Measurements from ENCODE around the gene NHP2. TPM values are rescaled to one million over a fixed set of nuclear protein-coding genes. Genes with fewer than 3 reads are reported as not detected.
"Not testable (repeated sequence)": the region's sequence is repeated elsewhere in the genome, so short reads cannot be mapped to it uniquely, and the experiment has no call there.

NHP2 gene
- polyA plus RNA-seq, 1 donor from 2014 or later: 332 TPM

DNA sequence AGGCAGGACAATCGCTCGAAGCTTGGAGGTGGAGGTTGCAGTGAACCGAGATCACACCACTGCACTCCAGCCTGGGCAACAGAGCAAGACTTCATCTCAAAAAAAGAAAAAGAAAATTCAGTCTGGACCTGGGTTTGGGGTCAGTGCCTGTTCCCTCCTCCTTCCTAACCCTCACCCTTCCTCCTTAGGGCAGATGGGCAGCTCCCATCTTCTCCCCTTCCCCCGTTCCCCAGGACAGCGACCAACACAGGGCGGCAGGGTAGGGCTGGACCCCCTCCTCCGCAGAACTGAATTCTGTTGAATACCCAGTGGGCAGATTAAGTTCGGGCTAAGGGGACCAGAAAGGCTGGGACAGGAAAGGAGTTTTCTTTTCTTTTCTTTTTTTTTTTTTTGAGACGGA is 24.4 kb downstream of the NHP2 start:
- no peak overlapping the region for H3K9ac ChIP-seq (ENCODE audit: low read length)
- no peak overlapping the region for H2AFZ ChIP-seq (ENCODE audit: low read depth, low read length)
- no peaks in the 10 kb centered on the region for H3K9me3 ChIP-seq (ENCODE audit: low read length)

GRCh38 chr5:178127300-178128009 is 26.2 kb downstream of the NHP2 start:
- not testable (repeated sequence) for H3K9me3 ChIP-seq (ENCODE audit: low read length); H2AFZ ChIP-seq (ENCODE audit: low read depth, low read length); H3K27me3 ChIP-seq (ENCODE audit: insufficient read depth, low read depth, low read length); H3K9me2 ChIP-seq (ENCODE audit: insufficient read depth, low read length); H3K36me3 ChIP-seq (ENCODE audit: insufficient read depth, low read length); H3K9ac ChIP-seq (ENCODE audit: low read length); H3F3A ChIP-seq (ENCODE audit: insufficient read depth, low read length, poor library complexity, severe bottlenecking); H4K20me1 ChIP-seq (ENCODE audit: insufficient read depth); H3K27ac ChIP-seq (ENCODE audit: low read length); H3K4me2 ChIP-seq (ENCODE audit: low read length); H3K4me3 ChIP-seq (ENCODE audit: low read length)
- H3K79me2 ChIP-seq (replicated peaks; ENCODE audit: insufficient read depth, low read length): peaks cover 14% of the 10 kb centered on the region

More for the DNA sequence above, 24.4 kb downstream of the NHP2 start:
- Histone ChIP-seq H4K20me1 (ENCODE audit: insufficient read depth) (no peaks in the 10 kb centered on the region), H3K36me3 (ENCODE audit: insufficient read depth, low read length) (no peaks in the 10 kb centered on the region), H3K27me3 (ENCODE audit: insufficient read depth, low read depth, low read length) (no peaks in the 10 kb centered on the region), H3K4me3 (ENCODE audit: low read length) (no peak overlapping the region), H3F3A (ENCODE audit: insufficient read depth, low read length, poor library complexity, severe bottlenecking) (no peaks in the 10 kb centered on the region), H3K4me2 (ENCODE audit: low read length) (no peak overlapping the region), H3K27ac (ENCODE audit: low read length) (no peak overlapping the region), H3K9me2 (ENCODE audit: insufficient read depth, low read length) (no peaks in the 10 kb centered on the region), H3K79me2 (replicated peaks; ENCODE audit: insufficient read depth, low read length) (peaks cover 16% of the 10 kb centered on the region)
- TF ChIP-seq EZH2 (IDR thresholded peaks at IDR 0.05; ENCODE audit: borderline replicate concordance, insufficient read depth, low read length, poor library complexity, severe bottlenecking): no peak

DNA sequence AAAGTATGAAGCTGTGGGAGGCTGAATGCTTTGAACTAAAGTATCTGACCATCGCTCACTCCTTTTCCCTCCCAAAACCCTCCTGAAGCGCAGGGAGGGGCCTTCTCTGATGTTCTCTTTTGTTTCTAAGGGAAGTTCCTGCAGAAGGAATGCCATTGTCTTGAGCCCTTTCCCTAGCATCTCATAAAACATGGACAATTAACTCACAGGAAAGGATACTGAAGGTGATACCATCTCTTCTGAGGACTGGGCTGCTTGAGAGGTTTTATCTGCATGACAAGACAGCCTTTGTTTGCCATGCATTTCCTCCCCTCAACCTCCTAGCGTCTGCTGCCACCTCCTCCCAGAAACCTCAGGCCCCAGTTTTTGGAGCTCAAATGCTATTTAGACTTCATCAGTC is 27.1 kb downstream of the NHP2 start:
- Histone ChIP-seq H3K4me2 (ENCODE audit: low read length) (no peak overlapping the region), H3K4me3 (ENCODE audit: low read length) (no peak overlapping the region), H4K20me1 (ENCODE audit: insufficient read depth) (no peaks in the 10 kb centered on the region), H3K79me2 (replicated peaks; ENCODE audit: insufficient read depth, low read length) (peaks cover 5% of the 10 kb centered on the region), H3K27ac (ENCODE audit: low read length) (no peak overlapping the region), H3K9me3 (ENCODE audit: low read length) (no peaks in the 10 kb centered on the region), H3K9me2 (ENCODE audit: insufficient read depth, low read length) (no peaks in the 10 kb centered on the region), H3K36me3 (ENCODE audit: insufficient read depth, low read length) (no peaks in the 10 kb centered on the region), H3K9ac (ENCODE audit: low read length) (no peak overlapping the region), H3K27me3 (ENCODE audit: insufficient read depth, low read depth, low read length) (no peaks in the 10 kb centered on the region), H2AFZ (ENCODE audit: low read depth, low read length) (no peak overlapping the region), H3F3A (ENCODE audit: insufficient read depth, low read length, poor library complexity, severe bottlenecking) (no peaks in the 10 kb centered on the region)
- no peak for TF ChIP-seq SMC3 (conservative IDR thresholded peaks at IDR 0.05; ENCODE audit: poor library complexity)
- no peak for TF ChIP-seq TAF1 (IDR thresholded peaks at IDR 0.05; ENCODE audit: low read depth)
- TF ChIP-seq CTCF (IDR thresholded peaks at IDR 0.05; ENCODE audit: poor library complexity, severe bottlenecking): no peak
- no peak for TF ChIP-seq POLR2AphosphoS5 (IDR thresholded peaks at IDR 0.05)
- TF ChIP-seq EP300 (conservative IDR thresholded peaks at IDR 0.05; ENCODE audit: poor library complexity, severe bottlenecking): no peak
- TF ChIP-seq EZH2 (IDR thresholded peaks at IDR 0.05; ENCODE audit: borderline replicate concordance, insufficient read depth, low read length, poor library complexity, severe bottlenecking): no peak
- TF ChIP-seq RAD21 (conservative IDR thresholded peaks at IDR 0.05): no peak
- TF ChIP-seq MXI1 (conservative IDR thresholded peaks at IDR 0.05; ENCODE audit: poor library complexity, severe bottlenecking): no peak
- TF ChIP-seq, protein P1, sequence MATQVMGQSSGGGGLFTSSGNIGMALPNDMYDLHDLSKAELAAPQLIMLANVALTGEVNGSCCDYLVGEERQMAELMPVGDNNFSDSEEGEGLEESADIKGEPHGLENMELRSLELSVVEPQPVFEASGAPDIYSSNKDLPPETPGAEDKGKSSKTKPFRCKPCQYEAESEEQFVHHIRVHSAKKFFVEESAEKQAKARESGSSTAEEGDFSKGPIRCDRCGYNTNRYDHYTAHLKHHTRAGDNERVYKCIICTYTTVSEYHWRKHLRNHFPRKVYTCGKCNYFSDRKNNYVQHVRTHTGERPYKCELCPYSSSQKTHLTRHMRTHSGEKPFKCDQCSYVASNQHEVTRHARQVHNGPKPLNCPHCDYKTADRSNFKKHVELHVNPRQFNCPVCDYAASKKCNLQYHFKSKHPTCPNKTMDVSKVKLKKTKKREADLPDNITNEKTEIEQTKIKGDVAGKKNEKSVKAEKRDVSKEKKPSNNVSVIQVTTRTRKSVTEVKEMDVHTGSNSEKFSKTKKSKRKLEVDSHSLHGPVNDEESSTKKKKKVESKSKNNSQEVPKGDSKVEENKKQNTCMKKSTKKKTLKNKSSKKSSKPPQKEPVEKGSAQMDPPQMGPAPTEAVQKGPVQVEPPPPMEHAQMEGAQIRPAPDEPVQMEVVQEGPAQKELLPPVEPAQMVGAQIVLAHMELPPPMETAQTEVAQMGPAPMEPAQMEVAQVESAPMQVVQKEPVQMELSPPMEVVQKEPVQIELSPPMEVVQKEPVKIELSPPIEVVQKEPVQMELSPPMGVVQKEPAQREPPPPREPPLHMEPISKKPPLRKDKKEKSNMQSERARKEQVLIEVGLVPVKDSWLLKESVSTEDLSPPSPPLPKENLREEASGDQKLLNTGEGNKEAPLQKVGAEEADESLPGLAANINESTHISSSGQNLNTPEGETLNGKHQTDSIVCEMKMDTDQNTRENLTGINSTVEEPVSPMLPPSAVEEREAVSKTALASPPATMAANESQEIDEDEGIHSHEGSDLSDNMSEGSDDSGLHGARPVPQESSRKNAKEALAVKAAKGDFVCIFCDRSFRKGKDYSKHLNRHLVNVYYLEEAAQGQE (IDR thresholded peaks at IDR 0.05; ENCODE audit: borderline replicate concordance): no peak
